Central memory CD8-positive, alpha-beta T cell (primary cell): ENCODE data around the gene KIRREL3.

ENCODE experiments used
- ATAC-seq: fragments of 150-1000 bp; cut with Tn5 transposase; replicated peaks from 2 replicates; pipeline ENCODE4 v1.10.0; 2022; ENCODE audit warnings: mild to moderate bottlenecking, moderate FRiP score, moderate number of reproducible peaks; ENCODE audit not compliant: poor library complexity, severe bottlenecking; ENCODE audit errors: extremely low read depth
- DNase-seq, 2 donors: peaks; one replicate each; pipeline ENCODE4 v3.0.0; 2021; ENCODE audit warnings: low spot score in 2 of 2
- H3K27ac Mint-ChIP-seq: one replicate; pipeline ENCODE4 v1.8.0; 2022; ENCODE audit warnings: low read depth, mild to moderate bottlenecking, moderate library complexity, mixed read lengths
- H3K27me3 Mint-ChIP-seq: one replicate; pipeline ENCODE4 v1.8.0; 2022; ENCODE audit warnings: mixed read lengths
- H3K36me3 Mint-ChIP-seq: one replicate; pipeline ENCODE4 v1.8.0; 2022; ENCODE audit warnings: mild to moderate bottlenecking, moderate library complexity, mixed read lengths; ENCODE audit not compliant: insufficient read depth
- H3K4me1 Mint-ChIP-seq: one replicate; pipeline ENCODE4 v1.8.0; 2022; ENCODE audit warnings: mixed read lengths
- H3K4me3 Mint-ChIP-seq: one replicate; pipeline ENCODE4 v1.8.0; 2022; ENCODE audit warnings: mild to moderate bottlenecking, moderate library complexity, mixed read lengths
- H3K9me3 Mint-ChIP-seq: one replicate; pipeline ENCODE4 v1.8.0; 2022; ENCODE audit warnings: mixed read lengths

The KIRREL3 gene

DNA sequence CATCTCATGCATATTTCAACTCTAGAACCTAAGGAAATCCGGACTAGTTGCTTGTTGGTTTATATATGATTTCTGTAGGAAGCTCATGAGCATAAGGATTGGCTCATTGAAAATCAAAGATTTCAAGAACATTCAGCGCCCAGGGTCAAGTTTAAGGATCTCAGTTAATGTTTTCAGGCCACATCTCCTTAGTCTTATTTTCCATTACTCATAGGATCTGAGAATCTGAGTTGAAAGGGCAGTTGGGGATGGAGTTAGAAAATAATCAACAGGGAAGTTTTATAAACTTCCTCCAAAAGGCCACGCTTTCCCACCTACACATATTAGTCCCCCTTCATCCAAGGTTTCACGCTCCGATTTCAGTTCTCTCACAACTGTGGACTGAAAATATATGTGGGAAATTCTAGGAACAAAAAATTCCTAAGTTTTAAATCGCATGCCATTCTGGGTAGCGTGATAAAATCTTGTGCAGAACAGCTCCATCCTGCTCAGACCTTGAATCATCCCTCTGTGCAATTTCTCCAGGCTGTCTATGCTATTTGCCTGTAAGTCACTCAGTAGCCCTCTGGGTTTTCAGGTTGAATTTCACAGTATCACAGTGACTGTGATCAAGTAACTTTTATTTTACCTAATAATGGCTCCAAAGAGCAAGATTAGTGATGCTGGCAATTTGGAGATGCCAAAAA, 160.2 kb downstream of the KIRREL3 start:
- peaks cover 2% of the 10 kb centered on the region for H3K36me3 Mint-ChIP-seq
- no peaks in the 10 kb centered on the region for H3K9me3 Mint-ChIP-seq
- H3K4me3 Mint-ChIP-seq = no peak overlapping the region
- no peak overlapping the region for H3K27ac Mint-ChIP-seq
- ATAC-seq (no peak), DNase-seq (no peak)
- peaks cover 23% of the 10 kb centered on the region for H3K27me3 Mint-ChIP-seq
- no peaks in the 10 kb centered on the region for H3K4me1 Mint-ChIP-seq

DNA sequence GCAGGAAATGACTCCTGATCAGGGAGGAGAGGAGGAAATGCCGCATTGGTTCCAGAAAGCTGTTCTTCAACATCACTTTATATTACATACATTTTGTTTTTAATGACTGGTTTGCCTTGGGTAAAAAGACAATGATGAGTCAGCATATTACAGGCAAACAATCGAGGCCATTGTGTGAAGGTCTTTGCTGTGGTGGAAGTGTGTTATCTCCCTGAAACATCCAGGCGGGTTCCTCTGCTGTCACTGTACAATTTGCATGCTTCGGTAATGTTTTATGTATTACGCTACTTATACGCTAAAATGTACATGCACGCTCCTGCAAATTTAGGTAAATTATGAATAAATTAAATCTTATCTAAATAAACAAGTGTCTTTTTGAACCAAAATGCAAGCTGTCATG, 161.1 kb downstream of the KIRREL3 start:
- Mint-ChIP-seq H3K27ac (no peak overlapping the region), H3K27me3 (peaks cover 14% of the 10 kb centered on the region), H3K4me1 (no peaks in the 10 kb centered on the region), H3K9me3 (no peaks in the 10 kb centered on the region), H3K36me3 (peaks cover 2% of the 10 kb centered on the region), H3K4me3 (no peak overlapping the region)
- ATAC-seq (no peak), DNase-seq (no peak)

GRCh38 chr11:126838779-126839178, 161.8 kb downstream of the KIRREL3 start:
- ATAC-seq (no peak), DNase-seq (no peak)
- H3K4me1 Mint-ChIP-seq = no peaks in the 10 kb centered on the region
- no peaks in the 10 kb centered on the region for H3K9me3 Mint-ChIP-seq
- H3K36me3 Mint-ChIP-seq = peaks cover 2% of the 10 kb centered on the region
- no peak overlapping the region for H3K4me3 Mint-ChIP-seq
- no peak overlapping the region for H3K27ac Mint-ChIP-seq
- H3K27me3 Mint-ChIP-seq = peaks cover 14% of the 10 kb centered on the region

GRCh38 chr11:126837581-126837980, 163.0 kb downstream of the KIRREL3 start:
- H3K36me3 Mint-ChIP-seq = peaks cover 2% of the 10 kb centered on the region
- H3K27me3 Mint-ChIP-seq = peaks cover 14% of the 10 kb centered on the region
- no peak for ATAC-seq
- no peak overlapping the region for H3K4me3 Mint-ChIP-seq
- no peaks in the 10 kb centered on the region for H3K9me3 Mint-ChIP-seq
- H3K4me1 Mint-ChIP-seq = no peaks in the 10 kb centered on the region
- no peak overlapping the region for H3K27ac Mint-ChIP-seq
- no peak for DNase-seq

- H3K4me3 Mint-ChIP-seq = no peak overlapping the region
Measured at GRCh38 chr11:126834573-126834972, 166.0 kb downstream of the KIRREL3 start.

DNA sequence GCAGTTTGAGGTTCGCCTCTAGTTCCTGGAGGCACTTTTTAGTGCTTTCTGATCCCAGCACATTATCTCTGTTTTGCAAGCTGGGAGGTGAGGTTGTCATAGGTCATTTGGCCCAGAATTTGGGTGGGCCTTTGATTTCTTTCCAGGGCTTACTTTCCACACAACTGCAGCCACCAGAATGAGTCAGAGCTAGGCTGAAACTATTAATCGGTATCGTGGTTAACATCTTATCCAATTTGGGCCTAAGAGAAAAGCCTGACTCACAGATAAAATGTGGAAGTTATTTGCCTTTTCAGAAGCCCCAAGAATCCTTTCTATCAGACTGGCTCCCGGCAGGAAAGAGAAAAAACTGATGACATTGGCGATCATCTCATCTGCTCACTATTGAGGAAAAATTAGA, 166.4 kb downstream of the KIRREL3 start:
- ATAC-seq (no peak), DNase-seq (no peak)
- peaks cover 5% of the 10 kb centered on the region for H3K9me3 Mint-ChIP-seq
- no peaks in the 10 kb centered on the region for H3K4me1 Mint-ChIP-seq
- H3K27ac Mint-ChIP-seq = no peak overlapping the region
- H3K27me3 Mint-ChIP-seq = peaks cover 14% of the 10 kb centered on the region
- H3K36me3 Mint-ChIP-seq = no peaks in the 10 kb centered on the region
- H3K4me3 Mint-ChIP-seq = no peak overlapping the region

More at GRCh38 chr11:126834573-126834972, 166.0 kb downstream of the KIRREL3 start:
- DNase-seq (no peak), ATAC-seq (no peak)
- no peak overlapping the region for H3K27ac Mint-ChIP-seq
- H3K9me3 Mint-ChIP-seq = peaks cover 5% of the 10 kb centered on the region
- no peaks in the 10 kb centered on the region for H3K36me3 Mint-ChIP-seq
- H3K27me3 Mint-ChIP-seq = peaks cover 14% of the 10 kb centered on the region
- no peaks in the 10 kb centered on the region for H3K4me1 Mint-ChIP-seq

DNA sequence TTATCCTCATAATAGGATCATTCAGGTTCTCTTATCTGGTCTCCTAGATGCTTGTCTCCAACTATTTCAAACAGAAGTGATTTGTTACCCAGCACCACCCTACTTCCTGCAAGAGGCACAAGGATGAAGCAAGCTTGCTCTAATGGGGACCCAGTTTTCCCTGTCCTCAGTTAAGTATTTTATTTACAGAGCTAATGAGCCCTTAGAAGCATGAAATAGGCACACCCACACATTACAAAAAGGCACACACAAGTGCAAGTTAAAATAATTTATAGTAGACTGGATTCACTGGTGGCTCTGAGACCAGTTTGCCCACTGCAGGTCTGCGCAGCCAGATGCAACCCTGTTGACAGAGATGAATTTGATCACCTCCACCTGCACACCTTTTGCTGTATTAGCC, 167.5 kb downstream of the KIRREL3 start:
- Mint-ChIP-seq H3K27me3 (peaks cover 9% of the 10 kb centered on the region), H3K36me3 (no peaks in the 10 kb centered on the region), H3K27ac (no peak overlapping the region), H3K4me1 (no peaks in the 10 kb centered on the region), H3K9me3 (peaks cover 5% of the 10 kb centered on the region), H3K4me3 (no peak overlapping the region)
- no peak for ATAC-seq
- no peak for DNase-seq

GRCh38 chr11:126832387-126832786, 168.2 kb downstream of the KIRREL3 start:
- Mint-ChIP-seq H3K9me3 (peaks cover 5% of the 10 kb centered on the region), H3K36me3 (no peaks in the 10 kb centered on the region), H3K4me3 (no peak overlapping the region), H3K27ac (no peak overlapping the region), H3K4me1 (no peaks in the 10 kb centered on the region), H3K27me3 (peaks cover 2% of the 10 kb centered on the region)
- ATAC-seq (no peak), DNase-seq (no peak)

DNA sequence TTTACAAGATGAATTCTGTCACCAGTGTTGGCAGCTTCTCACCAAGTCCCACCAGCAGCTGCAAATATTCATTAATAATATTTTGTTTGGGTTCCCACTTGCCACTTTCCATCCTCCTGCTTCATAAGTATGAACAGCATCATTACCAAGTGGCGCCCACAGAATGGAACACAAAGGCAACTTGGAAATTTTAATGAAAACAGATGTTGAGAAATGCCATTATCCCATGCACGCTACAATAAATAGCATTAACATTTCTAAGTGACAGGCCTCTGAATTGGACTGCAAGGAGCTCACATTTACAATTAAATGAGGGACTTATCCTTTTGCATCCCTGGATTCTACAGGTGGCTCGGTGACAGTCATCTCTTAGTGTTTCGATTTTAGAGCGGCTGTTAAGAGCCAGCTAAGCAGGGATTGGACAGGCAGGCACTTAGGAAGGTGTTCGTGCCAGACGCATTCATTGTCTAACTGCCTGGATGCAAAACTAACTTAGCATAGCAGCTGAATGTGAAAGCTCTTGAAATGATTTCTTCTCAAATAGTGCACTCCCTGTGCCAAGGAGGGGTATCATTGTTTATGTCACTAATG, 170.3 kb downstream of the KIRREL3 start:
- Mint-ChIP-seq H3K4me3 (no peak overlapping the region), H3K9me3 (peaks cover 5% of the 10 kb centered on the region), H3K4me1 (no peaks in the 10 kb centered on the region), H3K27me3 (no peaks in the 10 kb centered on the region), H3K27ac (no peak overlapping the region), H3K36me3 (no peaks in the 10 kb centered on the region)
- DNase-seq (no peak), ATAC-seq (no peak)

DNA sequence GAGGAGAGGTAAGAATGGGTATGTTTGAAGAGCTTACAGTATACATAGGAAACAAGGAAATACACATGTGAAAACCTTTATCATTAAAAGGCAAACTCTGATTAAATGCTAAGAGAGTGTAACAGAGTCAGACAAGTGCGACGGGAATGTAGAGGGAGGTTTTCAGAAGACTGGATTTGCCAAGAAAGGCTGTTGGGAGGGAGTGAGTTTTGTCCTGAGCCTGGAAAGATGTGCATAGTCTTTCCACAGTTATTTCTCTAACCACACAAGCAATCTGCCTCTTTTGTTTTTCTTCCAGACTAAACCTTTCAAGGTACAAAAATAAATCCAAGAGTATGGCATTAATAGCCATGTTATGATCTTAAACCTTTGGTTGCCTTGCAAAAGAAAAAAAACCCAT, 170.9 kb downstream of the KIRREL3 start:
- Mint-ChIP-seq H3K9me3 (peaks cover 5% of the 10 kb centered on the region), H3K27ac (no peak overlapping the region), H3K4me3 (no peak overlapping the region), H3K36me3 (no peaks in the 10 kb centered on the region), H3K27me3 (no peaks in the 10 kb centered on the region), H3K4me1 (no peaks in the 10 kb centered on the region)
- DNase-seq (no peak), ATAC-seq (no peak)

DNA sequence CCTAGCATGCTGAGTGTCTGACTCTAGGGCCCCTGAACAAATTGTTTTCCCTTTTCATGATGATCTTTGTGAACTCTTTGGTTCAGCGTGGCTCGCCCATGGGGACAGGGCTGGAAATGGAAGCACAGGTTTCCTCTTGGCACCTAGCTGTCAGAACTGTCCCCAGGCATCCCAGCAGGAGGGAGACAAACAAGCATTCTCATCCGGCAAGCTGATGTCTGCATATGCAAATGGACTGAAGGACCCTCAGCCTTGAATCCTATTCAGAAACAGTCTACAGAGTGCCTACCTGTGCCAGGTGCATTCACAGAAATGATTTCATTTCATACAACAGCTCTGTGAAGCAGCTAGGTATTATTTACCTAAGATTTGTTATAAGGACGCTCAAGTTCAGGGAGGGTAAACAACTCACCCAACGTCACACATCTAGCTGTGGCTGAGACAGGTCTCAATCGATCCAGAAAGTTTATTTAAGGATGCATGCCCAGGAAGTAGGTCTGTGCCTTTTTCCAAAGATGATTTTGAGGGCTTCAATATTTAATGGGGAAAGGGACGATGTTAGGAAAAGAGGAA, 176.4 kb downstream of the KIRREL3 start:
- ATAC-seq (no peak), DNase-seq (no peak)
- Mint-ChIP-seq H3K36me3 (no peaks in the 10 kb centered on the region), H3K4me3 (no peak overlapping the region), H3K4me1 (no peaks in the 10 kb centered on the region), H3K27ac (no peak overlapping the region), H3K9me3 (no peaks in the 10 kb centered on the region), H3K27me3 (peaks cover 16% of the 10 kb centered on the region)

- Mint-ChIP-seq H3K4me3 (no peak overlapping the region), H3K27me3 (peaks cover 23% of the 10 kb centered on the region), H3K9me3 (no peaks in the 10 kb centered on the region), H3K4me1 (no peaks in the 10 kb centered on the region), H3K27ac (no peak overlapping the region), H3K36me3 (no peaks in the 10 kb centered on the region)
- DNase-seq (no peak), ATAC-seq (no peak)
Measured at GRCh38 chr11:126823274-126823673, 177.3 kb downstream of the KIRREL3 start.

DNA sequence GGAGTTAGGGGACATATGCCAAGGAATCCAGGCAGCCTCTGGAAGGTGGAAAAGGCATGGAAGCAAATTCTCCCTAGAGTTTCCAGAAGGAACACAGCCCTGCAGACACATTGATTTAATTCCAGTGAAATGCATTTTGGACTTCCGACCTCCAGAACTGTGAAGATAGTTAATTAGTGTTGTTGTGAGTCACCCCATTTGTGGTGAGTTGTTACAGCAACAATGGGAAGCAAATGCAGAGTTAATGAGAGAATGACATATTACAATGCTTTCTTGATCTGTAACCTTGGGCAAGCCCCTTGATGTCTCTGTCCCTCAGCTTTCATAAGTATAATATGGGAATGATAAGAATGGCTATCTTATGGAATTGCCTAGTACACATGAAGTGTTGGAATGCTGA, 178.7 kb downstream of the KIRREL3 start:
- Mint-ChIP-seq H3K27me3 (peaks cover 37% of the 10 kb centered on the region), H3K9me3 (peaks cover 3% of the 10 kb centered on the region), H3K4me3 (no peak overlapping the region), H3K4me1 (no peaks in the 10 kb centered on the region), H3K36me3 (no peaks in the 10 kb centered on the region), H3K27ac (no peak overlapping the region)
- DNase-seq (no peak), ATAC-seq (no peak)
